GM18517 (cell line): ENCODE data around the gene TNS3.

Experiments used
- ATAC-seq: cut with Tn5 transposase; IDR thresholded peaks from one replicate; pipeline ENCODE4 v1.9.1; 2021; ENCODE audit warnings: mild to moderate bottlenecking, moderate library complexity; ENCODE audit not compliant: unreplicated experiment

The TNS3 gene

DNA sequence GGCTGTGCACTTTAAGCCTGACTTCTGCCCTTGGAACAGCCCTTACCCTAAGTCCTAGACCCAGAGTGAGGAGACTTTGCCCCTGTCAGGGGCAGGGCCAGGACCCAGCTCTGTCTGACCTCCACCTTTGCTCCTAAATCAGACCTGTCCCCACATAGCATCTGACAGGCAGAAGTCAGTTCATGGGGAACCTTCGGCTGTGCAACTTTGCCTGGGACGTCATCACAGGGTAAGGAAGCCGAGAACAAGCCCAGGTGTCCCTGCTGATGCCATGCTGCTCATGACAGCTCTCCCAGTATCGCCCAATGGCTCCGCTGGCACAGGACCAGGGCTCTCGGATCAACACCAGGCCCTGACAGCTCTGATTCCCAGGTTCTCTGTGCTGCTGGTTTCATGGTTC lies 55.4 kb downstream of the TNS3 start:
- no peak for ATAC-seq

- no peak for ATAC-seq
These were observed 56.8 kb downstream of the TNS3 start for GRCh38 chr7:47525066-47525623.

GRCh38 chr7:47523401-47523800 lies 58.5 kb downstream of the TNS3 start:
- ATAC-seq = no peak

DNA sequence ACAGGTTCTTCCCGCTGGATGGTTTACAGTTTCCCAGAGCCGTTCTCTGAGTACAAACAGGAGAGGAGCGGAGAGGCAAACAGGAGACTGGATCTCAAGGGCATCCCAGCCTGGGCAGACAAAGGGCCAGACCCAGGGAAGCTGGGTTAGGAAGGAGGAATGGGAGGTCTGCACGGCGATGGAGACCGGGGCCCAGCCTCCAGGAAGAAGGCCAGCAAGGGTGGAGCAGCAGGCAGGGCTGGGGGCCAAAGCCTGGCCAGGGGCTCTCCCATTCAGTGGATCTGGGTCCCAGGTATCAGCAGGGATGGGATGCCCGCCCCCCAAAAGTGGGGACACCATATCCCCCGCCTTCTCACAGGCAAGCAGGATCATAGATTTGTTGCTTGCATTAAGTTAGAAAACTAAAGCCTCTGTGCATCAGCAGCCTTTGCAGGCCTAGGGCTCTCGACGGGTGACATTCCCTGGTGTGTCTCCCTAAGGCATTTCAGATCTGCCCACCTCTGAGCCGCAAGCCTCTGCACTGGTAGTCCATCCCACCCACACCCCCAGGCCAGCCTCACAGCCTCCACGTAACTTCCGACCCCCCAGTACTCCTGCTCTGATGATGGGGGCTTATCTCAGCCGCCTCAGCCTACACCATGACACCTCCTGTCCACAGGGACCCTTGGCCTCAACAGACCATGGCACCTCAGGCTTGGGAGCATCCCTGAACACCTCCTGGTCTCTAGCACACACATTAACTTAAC lies 59.9 kb downstream of the TNS3 start:
- no peak for ATAC-seq

GRCh38 chr7:47521011-47521795 lies 60.7 kb downstream of the TNS3 start:
- ATAC-seq = no peak

DNA sequence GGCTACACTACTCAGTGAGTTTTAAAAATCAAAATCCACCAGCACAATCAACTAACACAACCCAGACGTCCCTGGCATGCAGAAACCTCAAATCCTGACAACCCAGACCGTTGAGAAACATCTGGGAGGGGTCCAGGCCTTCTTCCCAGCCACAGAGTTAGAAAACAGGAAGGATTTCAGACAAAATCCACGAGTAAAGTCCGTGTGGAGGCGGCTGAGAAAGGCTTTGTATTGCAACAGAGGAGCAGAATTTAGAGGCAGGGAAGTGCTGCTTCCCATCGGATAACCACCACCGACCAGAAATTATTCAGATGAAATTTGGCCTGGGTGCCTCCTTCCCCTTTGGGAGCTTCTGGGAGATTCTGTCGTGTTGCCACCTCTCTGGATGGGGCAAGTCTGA lies 61.5 kb downstream of the TNS3 start:
- ATAC-seq = no peak

DNA sequence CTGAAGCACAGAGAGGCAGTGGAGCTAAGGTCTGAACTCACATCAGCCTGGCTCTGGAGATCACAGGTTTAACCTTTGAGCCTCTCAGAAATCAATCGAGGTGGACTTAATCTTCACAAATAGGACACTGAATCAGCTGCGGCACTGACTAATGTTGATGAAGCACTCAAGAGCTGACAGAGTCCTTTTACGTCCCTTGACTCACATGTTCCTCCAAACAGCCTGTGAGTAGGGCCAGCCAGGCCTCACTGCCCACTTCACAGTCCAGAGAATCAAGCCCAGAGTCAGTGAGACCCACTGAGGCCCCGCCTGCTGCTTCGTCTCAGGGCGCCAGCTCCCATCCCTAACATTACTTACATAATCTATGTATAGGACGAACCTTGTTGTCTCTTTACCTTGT lies 63.1 kb downstream of the TNS3 start:
- ATAC-seq = no peak

GRCh38 chr7:47517821-47518480 lies 64.0 kb downstream of the TNS3 start:
- no peak for ATAC-seq

GRCh38 chr7:47516985-47517600 lies 64.8 kb downstream of the TNS3 start:
- no peak for ATAC-seq

- ATAC-seq = no peak
These were observed 65.5 kb downstream of the TNS3 start for GRCh38 chr7:47516386-47516785.

DNA sequence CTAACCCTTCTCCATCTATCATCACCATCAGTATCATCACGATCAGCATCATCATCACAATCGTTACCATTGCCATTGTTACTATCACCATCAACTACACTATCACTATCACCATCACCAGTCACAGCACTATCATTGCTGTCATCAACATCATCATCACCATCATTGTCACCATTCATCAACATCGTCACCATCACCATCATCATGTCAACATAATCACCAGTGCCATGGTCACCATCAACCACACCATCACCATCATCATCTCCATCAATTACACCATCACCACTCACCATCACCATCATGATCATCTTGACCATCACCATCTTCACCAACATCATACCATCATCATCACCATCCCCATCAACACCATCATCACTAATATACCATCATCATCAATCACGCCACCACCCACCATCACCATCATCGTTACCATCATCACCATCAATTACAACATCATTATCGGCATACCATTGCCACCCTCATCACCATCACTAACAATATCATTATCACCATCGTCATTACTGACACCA lies 66.5 kb downstream of the TNS3 start:
- no peak for ATAC-seq

GRCh38 chr7:47514818-47515217 lies 67.1 kb downstream of the TNS3 start:
- ATAC-seq = no peak

DNA sequence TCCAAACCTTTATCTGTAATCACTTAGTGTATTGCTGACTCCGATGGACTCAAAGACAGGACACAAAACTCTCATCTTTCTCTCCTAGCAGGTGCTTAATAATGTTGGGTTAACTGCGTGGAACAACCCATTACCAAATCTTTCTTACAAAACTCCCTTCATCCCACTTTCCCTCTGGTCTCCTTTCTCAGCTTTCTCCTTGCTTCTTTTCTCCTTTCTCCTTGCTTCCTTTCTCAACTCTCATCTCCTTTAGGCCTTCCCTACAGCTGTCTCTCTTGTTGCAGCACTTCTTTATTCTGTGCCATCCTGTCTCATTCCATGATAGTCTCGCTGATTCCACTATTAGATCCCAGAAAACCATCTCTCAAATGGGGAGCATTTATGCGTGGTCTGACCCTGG lies 67.5 kb downstream of the TNS3 start:
- ATAC-seq = no peak

GRCh38 chr7:47513741-47514241 lies 68.1 kb downstream of the TNS3 start:
- ATAC-seq = no peak

- no peak for ATAC-seq
These were observed 69.3 kb downstream of the TNS3 start for GRCh38 chr7:47512481-47513176.

- no peak for ATAC-seq
These were observed 70.1 kb downstream of the TNS3 start for GRCh38 chr7:47511699-47512370.

DNA sequence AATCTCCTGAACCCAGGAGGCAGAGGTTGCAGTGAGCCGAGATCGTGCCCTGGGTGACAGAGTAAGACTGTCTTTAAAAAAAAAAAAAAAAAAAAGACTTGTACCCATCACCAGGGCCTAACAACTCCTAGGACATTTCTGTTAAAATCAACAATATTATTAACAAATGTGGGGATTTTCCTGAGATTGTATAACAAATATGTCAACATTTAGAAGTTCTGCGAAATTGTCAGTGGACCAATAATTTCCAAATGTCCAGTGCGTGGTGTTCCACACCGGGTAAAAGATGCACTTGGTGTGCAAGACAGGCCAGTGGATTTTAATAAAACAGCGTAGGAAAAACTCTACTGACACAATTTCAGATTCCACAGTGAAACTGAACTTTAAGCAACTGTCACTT lies 71.1 kb downstream of the TNS3 start:
- no peak for ATAC-seq

- no peak for ATAC-seq
These were observed 71.7 kb downstream of the TNS3 start for GRCh38 chr7:47510192-47510591.

- ATAC-seq = no peak
These were observed 72.3 kb downstream of the TNS3 start for GRCh38 chr7:47509571-47509970.
